ENCODE measurements around the gene DOCK2.

Gene DOCK2

DNA sequence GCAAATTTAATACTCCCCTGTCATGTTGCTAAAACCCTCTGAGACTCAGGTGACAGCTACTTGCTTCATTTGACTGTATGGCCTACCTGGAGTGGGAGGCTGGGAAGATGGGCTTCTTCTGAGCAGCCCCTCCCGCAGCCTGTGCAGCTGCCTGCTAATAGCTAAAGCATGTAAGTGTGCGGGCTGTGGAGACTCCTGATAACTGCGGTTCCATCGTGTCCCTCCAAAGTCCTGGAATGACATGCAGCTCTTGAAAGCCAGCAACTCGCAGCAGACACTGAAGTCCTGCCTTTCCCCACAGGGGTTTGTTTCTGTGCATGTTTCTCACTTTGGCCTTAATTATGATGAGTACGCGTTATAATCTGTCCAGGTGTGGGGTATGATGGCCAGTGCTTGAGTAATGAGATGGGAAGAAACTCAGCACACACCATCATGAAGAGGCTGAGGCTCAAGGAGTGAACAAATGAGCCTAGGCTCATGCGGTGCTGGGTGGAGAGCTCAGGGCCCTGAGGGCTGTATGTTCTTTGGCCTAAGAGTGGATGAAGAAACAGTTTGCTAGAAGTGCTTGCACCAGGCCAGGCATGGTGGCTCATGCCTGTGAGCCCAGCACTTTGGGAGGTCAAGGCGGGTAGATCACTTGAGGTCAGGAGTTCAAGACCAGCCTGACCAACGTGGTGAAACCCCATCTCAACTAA lies 119.1 kb downstream of the DOCK2 start:
- TF ChIP-seq, protein P1, sequence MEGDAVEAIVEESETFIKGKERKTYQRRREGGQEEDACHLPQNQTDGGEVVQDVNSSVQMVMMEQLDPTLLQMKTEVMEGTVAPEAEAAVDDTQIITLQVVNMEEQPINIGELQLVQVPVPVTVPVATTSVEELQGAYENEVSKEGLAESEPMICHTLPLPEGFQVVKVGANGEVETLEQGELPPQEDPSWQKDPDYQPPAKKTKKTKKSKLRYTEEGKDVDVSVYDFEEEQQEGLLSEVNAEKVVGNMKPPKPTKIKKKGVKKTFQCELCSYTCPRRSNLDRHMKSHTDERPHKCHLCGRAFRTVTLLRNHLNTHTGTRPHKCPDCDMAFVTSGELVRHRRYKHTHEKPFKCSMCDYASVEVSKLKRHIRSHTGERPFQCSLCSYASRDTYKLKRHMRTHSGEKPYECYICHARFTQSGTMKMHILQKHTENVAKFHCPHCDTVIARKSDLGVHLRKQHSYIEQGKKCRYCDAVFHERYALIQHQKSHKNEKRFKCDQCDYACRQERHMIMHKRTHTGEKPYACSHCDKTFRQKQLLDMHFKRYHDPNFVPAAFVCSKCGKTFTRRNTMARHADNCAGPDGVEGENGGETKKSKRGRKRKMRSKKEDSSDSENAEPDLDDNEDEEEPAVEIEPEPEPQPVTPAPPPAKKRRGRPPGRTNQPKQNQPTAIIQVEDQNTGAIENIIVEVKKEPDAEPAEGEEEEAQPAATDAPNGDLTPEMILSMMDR (IDR thresholded peaks at IDR 0.05; ENCODE audit: insufficient read depth, low read depth, low read length, missing control alignments) = no peak

DNA sequence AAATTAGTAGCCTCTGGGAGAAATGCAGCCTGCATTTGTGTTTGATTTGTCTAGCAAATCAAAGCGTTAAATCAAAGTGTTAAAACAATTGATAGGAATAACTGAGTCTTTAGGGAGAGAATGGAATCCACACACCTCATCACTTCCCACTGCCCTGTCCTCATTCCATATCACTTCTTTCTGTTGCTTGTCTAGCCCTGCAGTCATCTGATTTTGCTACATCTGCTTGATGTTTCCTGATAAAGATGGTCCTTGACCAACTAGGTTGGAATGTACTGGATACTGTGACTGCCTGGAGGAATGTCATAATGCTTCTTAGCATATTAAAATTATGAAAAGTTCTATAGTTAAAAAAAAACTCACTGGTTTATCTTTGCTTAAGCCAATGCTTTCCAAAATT lies 119.9 kb downstream of the DOCK2 start:
- TF ChIP-seq, protein P1 (IDR thresholded peaks at IDR 0.05; ENCODE audit: insufficient read depth, low read depth, low read length, missing control alignments) = no peak
- no peak overlapping the region for H3K4me3 ChIP-seq (ENCODE audit: low read length)
- peak; percentile 17 for DNase-seq (ENCODE audit: low read depth)

More for the DNA sequence above, 119.1 kb downstream of the DOCK2 start:
- no peak for DNase-seq (ENCODE audit: low read depth)
- H3K4me3 ChIP-seq (ENCODE audit: low read length) = no peak overlapping the region

DNA sequence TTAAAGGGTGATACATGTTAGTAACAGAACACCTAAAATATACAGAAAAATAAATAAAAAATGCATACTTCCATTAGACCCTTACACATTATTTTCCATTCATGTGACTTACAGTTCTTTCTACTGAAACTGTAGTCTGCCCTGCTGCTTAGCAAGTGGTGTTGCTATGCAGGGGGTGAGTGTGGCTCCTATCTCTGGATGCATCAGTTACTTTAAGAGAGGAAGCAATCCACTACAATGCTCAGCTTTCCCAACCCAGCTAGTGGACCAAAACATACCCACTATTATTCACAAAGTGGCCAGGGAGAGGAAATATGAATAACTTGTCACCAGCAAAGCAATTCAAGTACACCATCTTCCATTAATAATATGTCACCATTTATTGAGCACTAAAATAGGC lies 121.8 kb downstream of the DOCK2 start:
- H3K4me3 ChIP-seq (ENCODE audit: low read length) = no peak overlapping the region
- DNase-seq (ENCODE audit: low read depth) = no peak
- TF ChIP-seq, protein P1 (IDR thresholded peaks at IDR 0.05; ENCODE audit: insufficient read depth, low read depth, low read length, missing control alignments) = no peak

DNA sequence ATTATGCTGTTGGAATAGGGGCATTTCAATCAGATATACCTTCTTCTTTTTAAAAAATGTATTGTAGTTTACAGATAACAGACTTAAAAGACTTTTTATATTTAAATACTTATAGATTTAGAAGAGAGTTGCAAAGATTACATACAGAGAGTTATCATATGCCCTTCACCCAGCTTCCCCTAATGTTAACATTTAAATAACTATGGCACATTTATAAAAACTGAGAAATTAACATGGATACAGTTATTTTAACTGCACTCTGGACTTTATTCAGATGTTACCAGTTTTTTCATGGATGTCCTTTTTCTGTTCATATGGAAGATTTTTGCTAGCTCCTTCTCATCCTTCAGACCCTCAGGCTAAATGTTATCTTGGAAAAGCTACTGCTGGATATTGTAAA lies 123.2 kb downstream of the DOCK2 start:
- no peak overlapping the region for H3K4me3 ChIP-seq (ENCODE audit: low read length)

DNA sequence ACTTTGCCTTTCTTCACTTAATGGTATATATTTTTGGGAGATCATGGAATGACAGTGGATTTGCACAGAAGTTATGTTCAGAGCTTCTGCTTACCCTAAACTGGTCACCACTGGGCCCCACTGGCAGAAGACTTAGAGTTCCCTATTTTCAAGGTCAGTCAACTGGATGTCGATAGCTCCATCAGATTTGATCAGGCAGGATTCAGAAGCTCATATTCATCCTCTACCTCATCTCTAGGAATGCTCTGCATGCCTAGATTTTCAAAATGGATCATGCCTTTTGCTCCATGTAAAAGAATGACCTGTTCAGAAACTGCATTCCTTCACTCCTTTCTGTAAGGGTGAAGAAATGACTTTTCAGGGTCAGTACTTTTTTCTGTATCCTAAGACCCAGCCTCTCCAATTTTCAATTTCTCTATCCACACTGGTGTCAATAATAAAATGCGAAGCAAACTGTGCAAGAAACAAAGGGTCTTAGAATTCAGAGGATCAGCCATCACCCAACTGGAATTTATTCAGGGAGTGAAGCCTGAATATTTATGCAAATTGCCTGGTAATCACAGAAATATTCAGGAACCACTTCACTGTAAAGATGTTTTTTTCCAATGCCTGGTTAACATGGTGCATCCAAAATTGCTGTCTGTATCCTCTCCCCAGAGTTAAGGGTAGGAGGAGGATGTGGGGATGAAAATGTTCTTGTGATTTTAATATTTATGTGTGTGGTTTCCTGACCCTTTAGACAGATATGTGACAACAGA lies 125.4 kb downstream of the DOCK2 start:
- TF ChIP-seq, protein P1 (IDR thresholded peaks at IDR 0.05; ENCODE audit: insufficient read depth, low read depth, low read length, missing control alignments) = no peak
- no peak overlapping the region for H3K4me3 ChIP-seq (ENCODE audit: low read length)
- DNase-seq (ENCODE audit: low read depth) = peak; percentile 41

More for the DNA sequence above, 123.2 kb downstream of the DOCK2 start:
- no peak for DNase-seq (ENCODE audit: low read depth)
- TF ChIP-seq, protein P1 (IDR thresholded peaks at IDR 0.05; ENCODE audit: insufficient read depth, low read depth, low read length, missing control alignments) = no peak

DNA sequence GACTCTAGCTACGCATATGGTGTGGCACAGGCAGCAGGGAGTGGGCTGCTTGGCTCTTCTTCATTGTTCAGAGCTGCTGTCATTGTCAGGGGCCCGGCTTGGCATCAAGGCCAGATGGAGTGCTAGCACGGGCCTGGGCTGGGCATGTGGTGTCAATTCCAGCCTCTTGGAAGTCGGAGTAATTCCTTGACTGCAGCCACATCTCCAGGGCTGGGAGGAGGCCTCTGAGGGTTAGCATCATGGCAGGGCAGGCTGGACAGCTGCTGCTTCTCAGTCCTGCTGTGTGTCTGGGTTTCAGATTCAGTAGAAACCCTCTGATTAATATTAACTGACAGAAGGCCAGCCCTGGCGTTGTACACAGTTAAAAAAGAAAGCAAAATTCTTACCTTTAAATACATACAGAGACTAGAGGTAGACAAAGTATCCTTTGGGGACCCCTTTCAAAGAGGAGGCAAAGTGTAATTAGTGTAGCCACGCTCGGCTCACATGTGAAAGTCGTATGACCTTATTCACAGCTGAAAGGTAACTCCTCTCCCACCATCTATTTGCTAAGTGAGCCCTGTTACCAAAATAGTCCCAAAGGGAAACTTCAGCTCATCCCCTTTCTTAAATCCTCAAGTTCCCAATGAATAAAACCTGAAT lies 126.4 kb downstream of the DOCK2 start:
- no peak overlapping the region for H3K4me3 ChIP-seq (ENCODE audit: low read length)
- no peak for DNase-seq (ENCODE audit: low read depth)
- TF ChIP-seq, protein P1 (IDR thresholded peaks at IDR 0.05; ENCODE audit: insufficient read depth, low read depth, low read length, missing control alignments) = no peak
